ENCODE data around the gene ZNF679.
"Not testable (repeated sequence)": the region's sequence is repeated elsewhere in the genome, so short reads cannot be mapped to it uniquely, and the experiment has no call there.

The ZNF679 gene

DNA sequence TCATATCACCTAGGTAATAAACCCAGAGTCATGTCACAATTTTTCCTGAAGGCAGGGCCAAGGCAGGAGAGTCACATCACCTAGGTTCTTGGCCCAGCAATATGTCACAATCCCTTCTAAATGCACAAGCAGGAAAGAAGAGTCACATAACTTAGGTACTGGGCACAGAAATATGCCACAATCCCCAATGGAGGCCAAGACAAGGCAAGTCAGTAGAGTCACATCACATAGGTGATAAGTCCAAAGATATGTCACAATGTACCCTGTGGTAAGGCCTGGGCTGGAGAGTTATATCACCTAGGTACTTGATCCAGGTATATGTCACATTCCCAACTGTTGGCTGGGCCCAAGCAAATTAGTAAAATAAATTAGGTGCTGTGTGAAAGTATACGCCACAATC, at the start of gene ZNF679:
Gene ZNF679 (plus strand): TSS at position 301 of the 400 bp plus-strand sequence. CDS start 20,644 bp downstream, outside the sequence.
- DNase-seq = not testable (repeated sequence)

DNA sequence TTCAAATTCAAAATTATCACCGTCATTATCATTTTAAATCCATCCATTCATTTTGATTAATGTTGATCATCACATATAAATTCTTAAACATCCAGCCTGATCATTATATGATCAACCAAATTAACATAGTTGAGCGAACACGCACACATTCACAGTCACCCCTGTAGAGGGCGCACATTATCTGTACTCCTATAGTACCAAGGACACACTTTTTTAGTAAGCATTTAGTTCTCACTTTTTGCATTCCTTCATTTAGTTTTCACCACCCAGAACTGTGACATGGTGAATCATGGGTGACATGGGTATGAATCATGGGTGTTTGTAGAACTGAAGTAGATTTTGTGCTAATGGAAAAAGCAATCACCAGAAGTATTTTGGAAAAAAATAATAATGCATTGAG, 47.3 kb upstream of the ZNF679 start:
- no peak for DNase-seq

DNA sequence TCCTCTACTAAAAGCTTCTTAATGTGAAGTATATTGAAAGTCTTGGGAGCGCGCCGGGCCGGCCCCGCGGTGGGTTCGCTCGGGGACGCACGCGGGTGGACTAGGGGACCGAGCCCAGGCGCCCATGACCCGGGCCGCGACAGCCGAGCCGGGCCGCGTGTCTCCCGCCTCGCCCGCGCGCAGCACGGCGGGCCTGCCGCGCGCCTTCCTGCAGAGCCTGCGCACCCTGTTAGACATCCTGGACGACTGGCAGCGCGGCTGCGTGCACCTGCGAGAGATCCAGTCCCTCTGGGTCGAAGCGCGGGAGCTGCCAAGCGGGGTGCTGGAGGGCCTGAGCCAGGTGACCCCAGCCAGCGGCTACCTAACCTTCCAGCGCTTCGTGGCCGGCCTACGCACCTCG, 46.7 kb upstream of the ZNF679 start:
- DNase-seq = no peak

DNA sequence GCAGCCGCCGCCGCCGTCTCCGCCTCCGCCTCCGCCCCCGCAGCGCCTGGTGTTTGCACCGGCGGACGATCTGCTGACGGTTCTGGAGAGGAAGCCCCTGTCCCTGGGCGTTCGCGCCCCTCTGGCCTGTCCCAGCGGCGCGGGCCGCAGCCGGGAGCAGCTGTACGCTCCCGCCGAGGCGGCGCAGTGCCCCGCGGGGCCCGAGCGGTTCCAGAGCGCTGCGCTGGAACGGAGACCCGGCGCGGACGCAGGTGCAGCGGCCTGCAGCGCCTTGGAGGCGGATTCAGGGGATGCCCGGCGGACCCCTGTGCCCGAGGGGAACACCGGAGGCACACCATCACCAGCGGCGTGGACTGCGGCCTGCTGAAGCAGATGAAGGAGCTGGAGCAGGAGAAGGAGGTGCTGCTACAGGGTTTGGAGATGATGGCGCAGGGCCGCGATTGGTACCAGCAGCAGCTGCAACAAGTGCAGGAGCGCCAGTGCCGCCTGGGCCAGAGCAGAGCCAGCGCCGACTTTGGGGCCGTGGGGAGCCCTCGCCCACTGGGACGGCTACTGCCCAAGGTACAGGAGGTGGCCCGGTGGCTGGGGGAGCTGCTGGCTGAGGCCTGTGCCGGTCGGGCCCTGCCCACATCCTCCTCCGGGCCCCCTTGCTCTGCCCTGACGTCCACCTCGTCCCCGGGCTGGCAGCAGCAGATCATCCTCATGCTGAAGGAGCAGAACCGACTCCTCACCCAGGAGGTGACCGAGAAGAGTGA, 46.1 kb upstream of the ZNF679 start:
- no peak for DNase-seq

DNA sequence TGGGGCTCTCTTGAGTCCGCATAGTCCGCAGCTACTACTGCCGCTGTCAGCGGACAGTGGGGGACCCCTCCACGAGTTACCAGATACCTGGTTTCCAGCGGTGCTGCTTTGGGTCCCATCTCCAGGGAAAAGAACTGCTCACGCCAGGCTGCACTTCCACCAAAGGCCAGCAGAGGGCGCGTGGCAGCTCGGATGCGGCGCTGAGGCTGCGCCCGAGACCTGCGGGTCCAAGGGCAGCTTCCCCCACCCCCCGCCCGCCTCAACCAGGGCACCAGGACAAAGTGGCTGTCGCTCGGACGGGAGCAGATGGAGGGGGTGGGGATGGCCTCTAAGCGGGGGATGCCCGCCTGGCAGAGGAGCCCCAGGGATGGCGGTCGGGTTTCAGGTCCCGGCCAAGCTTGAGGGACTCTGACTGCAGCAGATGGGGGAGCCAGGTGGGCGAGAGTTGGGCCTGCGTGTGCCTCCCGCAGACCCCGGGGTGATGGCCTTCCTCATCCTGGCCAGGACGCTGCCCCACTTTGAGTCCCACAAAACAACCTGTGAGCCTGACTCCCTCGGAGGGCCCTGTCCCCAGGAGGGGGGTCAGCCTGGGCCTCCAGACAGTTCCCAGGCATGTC, 45.0 kb upstream of the ZNF679 start:
- DNase-seq = no peak

DNA sequence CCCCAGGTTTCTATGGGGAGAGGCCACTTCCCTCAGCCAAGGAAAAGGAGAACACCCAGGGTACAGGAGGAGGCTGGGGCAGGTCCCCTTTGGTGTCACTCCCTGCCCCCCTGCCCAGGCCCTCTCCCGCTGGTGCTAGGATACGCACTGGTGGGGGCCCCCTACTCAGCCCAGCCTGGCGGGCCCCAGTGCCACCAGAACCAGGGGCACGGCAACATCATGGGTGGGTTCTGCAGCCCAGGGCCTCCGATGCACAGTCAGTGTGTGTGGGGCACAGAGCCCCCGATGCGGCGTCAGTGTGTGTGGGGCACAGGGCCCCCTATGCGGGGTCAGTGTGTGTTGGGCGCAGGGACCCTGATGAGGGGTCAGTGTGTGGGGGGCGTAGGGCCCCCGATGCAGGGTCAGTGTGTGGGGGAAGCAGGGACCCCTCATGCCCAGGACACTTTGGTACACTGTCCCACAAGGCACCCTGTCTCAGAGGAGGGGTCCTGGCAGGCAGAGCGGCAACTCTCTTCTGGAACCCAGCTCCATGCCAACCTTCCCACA, 44.4 kb upstream of the ZNF679 start:
- DNase-seq = no peak

DNA sequence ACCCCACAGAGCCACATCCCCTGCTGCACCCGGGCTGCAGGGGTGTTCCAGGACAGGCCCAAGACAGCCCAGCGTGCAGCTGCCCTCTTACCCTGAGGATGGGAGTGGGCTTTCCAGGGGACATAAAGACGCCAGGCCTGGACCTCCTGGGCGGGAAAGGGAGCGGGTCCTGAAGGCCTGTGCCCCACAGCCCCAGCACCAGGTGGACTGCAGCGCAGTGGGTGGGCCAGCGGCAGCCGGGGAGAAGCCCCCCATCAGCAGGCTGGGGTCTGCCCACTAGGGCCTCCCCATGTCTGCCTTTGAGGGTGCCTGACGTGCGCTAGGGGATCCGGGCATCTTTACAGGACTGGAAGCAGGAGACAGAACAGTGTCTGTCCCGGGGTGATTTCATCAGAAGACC, 43.9 kb upstream of the ZNF679 start:
- DNase-seq = no peak

DNA sequence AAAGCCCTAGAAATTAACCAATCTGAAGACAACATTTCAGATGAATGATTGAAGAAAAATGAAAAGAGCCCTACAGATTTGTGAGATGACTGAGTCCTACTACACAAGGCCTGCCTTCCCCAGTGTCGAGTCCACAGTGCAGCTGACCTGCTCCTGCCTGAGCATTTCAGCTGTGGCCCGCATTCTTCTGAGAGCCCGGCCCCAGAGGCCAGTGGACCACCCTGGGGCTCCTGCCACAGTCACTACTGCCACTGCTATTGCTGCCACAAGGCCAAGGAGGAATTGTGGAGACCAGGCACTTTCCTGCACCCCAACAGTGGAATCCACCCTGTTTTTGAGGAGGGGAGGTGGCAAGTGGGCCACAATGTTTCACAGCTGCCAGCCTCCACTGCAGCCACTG, 40.9 kb upstream of the ZNF679 start:
- DNase-seq = no peak

DNA sequence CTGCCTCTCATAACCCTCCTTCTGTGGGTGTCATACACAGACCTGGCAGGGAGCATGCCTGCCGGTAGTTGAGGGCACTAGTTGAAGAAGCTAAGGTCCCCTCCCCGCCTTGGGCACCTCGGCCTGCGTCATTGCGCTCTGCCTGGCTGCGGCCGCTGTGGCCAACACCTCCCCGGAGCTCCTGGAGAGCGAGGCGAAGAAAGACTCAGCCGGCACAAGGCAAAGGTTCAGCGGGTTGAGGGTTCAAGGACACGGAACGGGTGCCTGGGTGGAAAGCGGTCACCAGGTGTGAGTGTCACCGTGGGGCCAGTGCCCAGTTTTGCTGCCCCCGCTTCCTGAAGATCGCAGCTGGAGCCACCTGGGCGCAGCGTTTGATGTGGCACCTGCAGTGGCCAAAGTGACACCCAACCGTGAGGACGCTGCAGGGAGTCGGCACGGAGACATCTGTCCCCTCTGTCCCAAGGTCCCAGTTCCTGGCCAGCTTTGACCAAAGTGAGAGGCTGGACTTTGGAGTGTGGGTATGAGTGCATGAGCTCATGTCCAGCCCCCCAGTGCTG, 36.0 kb upstream of the ZNF679 start:
- no peak for DNase-seq

DNA sequence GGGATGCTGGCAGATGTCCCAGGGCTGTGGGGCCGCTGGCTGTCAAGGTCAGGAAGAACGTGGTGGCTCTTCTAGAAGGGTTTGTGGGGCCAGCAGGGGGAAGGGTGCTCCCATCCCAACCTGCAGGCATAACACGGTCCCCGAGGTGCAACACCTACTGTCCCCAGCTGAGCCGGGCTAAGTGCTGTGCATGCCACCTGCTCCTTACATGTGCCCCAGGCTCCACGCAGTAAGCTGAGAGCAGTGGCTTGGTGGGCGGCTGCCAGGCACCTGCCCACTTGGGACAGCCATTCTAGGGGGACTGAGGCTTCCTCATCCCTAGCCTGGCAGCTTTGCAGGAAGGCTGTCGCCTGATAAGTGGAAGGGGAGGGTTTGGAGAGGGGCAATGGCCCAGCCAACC, 35.5 kb upstream of the ZNF679 start:
- DNase-seq = no peak

DNA sequence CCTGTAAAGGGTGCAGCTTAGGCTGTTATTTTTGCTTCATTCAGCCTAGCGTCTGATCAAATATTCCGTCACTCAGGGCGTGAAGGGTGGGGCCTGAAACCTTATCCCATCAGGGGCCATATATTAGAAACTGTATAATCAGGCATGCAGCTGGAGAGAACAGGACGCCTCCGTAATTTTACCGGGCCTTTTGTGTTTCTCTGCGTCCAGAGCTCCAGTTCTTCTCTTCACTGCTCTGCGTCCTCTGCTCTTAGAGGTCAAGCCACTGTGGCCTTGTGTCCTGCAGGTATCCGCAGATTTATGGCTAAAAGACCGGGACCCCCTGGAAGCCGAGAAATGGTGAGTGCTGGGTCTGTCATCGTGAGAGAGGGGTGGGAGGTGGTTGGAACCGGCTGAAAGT, 21.4 kb upstream of the ZNF679 start, which contains the start of gene ZNF735:
Gene ZNF735 (plus strand): TSS at position 301 of the 400 bp plus-strand sequence. CDS start 0 bp downstream, at position 301.
- DNase-seq = no peak

DNA sequence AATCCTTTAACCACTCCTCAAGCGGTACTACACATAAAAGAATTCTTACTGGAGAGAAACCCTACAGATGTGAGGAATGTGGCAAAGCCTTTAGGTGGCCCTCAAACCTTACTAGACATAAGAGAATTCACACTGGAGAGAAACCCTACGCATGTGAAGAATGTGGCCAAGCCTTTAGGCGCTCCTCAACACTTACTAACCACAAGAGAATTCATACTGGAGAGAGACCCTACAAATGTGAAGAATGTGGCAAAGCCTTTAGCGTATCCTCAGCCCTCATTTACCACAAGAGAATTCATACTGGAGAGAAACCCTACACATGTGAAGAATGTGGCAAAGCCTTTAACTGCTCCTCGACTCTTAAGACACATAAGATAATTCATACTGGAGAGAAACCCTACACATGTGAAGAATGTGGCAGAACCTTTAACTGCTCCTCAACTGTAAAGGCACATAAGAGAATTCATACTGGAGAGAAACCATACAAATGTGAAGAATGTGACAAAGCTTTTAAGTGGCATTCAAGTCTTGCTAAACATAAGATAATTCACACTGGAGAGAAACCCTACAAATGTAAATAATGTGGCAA, 8.5 kb upstream of the ZNF679 start:
- not testable (repeated sequence) for DNase-seq

DNA sequence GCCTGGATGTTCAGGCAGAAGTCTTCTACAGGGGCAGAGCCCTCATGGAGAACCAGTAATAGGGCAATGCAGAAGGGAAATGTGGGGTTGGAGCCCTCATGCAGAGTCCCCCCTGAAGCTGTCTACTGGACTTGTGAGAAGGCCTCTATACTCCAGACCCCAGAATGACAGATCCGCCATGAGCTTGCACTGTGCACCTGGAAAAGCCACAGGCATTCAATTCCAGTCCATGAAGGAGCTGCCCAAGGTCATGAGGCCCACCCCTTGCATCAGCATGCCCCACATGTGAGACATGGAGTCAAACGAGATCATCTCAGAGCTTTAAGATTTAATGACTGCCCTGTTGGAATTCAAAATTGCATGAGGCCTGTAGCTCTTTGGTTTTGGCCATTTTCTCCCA, 4.9 kb upstream of the ZNF679 start:
- no peak for DNase-seq

DNA sequence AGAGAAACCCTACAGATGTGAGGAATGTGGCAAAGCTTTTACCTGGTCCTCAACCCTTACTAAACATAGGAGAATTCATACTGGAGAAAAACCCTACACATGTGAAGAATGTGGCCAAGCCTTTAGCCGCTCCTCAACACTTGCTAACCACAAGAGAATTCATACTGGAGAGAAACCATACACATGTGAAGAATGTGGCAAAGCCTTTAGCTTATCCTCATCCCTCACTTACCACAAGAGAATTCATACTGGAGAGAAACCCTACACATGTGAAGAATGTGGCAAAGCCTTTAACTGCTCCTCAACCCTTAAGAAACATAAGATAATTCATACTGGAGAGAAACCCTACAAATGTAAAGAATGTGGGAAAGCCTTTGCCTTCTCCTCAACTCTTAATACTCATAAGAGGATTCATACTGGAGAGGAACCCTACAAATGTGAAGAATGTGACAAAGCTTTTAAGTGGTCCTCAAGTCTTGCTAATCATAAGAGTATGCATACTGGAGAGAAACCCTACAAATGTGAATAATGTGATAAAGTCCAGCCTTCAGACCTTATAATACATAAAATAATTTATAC, 38.2 kb downstream of the ZNF679 start:
- no peak for DNase-seq

DNA sequence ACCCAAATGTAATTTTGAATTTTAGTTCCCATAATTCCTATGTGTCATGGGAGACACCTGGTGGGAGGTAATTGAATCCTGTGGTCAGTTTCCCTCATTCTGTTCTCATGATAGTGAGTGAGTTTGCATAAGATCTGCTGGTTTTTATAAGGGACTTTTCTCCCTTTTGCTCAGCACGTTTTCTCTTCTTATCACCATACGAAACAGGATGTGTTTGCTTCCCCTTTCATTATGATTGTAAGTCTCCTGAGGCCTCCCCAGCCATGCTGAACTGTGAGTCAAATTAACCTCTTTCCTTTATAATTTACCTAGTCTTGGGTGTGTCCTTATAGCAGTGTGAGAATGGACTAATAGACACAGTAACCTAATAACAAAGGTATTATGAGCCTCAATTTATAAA, 49.4 kb downstream of the ZNF679 start:
- no peak for DNase-seq

DNA sequence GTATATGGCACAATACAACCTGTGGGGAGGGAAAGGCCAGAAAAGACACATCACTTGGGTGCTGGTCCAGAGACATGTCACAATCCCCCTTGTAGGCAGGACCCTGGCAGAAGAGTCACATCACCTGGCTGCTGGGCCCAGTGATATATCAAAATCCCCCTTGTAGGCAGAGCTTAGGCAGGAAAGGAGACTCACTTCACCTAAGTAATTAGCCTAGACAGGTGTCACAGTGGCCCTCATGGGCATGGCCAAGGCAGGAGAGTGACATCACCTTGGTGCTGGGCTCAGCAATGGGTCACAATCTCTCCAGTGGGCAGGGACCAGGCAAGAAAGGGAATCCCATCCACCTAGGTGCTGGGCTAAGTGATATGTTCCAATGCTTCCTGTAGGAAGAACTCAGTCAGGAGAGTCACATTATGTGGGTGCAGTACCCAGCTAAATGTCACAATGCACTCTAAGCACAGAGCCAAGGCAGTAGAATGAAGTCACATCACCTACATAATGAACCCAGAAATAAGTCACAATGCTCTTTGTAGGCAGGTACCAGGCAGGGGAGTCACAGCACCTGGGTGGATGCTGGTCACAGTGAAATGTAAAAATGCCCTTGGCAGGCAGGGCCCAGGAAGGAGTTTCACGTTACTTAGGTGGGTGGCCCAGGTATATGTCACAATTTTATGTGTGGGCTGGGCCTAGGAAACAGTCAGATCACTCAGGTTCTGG, 66.6 kb downstream of the ZNF679 start:
- no peak for DNase-seq

DNA sequence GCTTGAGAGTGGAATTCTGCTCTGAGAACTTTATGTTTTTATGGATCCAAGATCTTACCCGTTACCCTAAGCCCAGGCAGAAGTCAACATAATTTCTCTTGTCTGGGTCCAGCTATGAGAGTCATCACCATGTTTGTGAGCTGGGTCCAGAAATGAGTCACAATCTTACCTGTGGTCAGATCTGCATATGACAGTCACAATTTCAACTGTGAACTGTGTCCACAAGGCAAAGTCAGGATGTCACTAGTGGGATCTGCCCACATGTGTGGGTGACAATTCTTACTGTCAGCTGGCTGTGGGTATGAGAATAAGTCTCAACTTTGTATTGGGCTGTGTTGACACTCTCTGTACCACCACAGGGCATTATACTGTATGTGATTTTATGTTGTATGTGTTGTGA, 69.1 kb downstream of the ZNF679 start:
- not testable (repeated sequence) for DNase-seq

DNA sequence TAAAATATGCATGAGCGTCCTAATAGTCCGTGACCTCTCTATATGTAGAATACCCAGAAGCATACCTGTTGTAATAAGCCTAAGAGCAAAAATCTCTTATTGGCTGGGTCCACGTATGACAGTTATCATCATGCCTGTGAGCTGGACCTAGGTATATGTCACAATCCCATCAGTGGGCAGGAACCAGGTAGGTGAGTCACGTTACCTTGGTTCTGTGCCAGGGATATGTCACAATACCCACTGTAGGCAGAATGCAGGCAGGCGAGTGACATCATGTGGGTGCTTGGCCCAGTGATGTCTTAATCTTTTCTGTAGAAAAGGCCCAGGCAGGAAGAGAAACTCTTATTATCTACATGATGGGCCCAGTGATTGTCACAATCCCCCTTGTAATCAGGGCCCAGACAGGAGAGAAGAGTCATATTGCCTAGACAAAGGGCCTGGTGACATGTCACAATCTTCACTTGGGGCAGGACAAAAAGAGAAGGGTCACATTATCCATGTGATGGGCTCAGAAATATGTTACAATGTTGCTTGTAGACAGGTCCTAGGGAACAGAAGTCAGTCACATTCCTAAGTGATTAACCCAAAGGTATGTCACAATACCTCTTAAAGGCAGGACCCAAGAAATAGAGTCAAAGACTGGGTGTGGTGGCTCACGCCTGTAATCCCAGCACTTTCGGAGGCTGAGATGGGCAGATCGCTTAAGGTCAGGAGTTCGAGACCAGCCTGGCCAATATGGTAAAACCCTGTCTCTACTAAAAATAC, 72.5 kb downstream of the ZNF679 start:
- no peak for DNase-seq

DNA sequence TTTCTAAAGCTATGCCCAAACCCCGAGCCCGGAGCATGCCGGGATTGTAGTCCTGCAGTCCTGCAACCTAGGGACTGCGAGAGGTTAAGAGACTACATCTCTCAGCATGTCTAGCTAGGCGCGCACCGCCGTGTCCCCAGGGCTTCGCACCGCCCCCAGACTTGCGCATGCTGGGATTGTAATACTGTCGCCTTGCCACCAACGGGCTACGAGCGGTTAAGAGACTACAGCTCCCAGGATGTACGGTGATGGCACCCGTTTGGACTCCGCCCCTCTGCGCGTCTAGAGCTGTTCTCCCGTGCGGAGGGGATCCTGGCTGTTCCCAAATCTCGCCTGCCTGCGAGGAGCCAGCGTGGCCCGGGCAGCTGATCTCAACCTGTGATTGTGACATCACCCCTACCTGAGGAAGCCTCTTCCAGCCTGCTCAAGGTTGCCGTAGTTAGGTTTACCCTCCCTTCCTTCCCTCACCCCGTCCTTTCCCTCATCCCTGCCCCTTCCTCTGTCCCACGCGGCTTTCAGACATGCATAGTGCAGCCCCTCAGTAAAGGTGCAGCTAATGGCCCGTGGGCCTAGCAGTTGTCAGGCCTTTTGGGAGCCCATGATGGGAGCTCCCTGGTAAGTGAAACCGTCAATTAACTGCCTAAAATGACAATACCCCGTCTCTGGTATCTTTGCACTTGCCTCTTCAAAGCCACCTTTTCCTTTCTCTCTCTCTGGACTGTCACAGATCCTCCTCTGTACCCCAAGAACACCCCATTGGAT, 79.2 kb downstream of the ZNF679 start:
- DNase-seq = no peak

DNA sequence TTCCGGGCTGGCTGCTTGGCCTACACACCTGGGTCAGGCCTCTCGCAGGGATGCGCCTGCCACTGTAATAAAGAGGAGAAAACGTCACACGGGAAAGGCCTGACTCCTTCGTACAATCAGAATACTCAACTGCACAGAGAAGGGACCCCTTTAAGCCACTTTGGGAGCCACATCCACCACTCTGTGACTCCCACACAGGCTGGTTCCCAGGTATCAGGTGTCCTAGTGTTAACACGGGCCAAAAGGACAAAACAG, 79.7 kb downstream of the ZNF679 start:
- DNase-seq = no peak

DNA sequence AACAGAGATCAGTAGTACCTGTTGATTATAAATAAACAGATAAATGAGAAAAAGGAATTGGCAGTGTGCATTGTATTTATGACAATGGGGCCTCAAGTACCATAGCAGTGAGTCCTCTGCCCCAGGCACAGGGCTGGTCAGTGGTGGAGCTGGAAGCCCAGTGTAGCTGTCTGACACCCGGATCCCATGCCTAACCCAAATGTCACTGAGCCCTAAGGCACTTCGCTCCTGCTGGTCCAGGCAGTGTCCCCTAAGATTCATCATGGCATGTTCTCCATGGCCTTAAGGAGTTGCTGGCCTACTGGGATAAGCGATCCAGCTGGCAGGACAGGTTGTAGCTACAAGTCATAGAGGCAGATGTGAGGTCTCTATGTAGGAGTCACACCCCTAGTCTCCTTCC, 82.2 kb downstream of the ZNF679 start:
- DNase-seq = no peak
